HEK293T (cell line): ENCODE measurements around the gene SH3PXD2A.

ENCODE experiments used
- ARNT ChIP-seq: fragments of 450-650 bp; IDR thresholded peaks from 2 replicates; pipeline ENCODE4 v1.6.1; 2017; ENCODE audit warnings: mild to moderate bottlenecking
- BHLHE40 ChIP-seq: fragments of 450-650 bp; IDR thresholded peaks from 2 replicates; pipeline ENCODE4 v1.6.1; 2016; ENCODE audit warnings: mild to moderate bottlenecking, moderate library complexity, borderline replicate concordance
- CTBP1 ChIP-seq: fragments of 450-650 bp; IDR thresholded peaks from 2 replicates; pipeline ENCODE4 v1.6.1; 2016; ENCODE audit warnings: borderline replicate concordance
- ELF4 ChIP-seq: fragments of 450-650 bp; IDR thresholded peaks from 2 replicates; pipeline ENCODE4 v1.6.1; 2017; ENCODE audit warnings: antibody characterized with exemption
- FOXA1 ChIP-seq: fragments of 450-650 bp; IDR thresholded peaks from 2 replicates; pipeline ENCODE4 v1.6.1; 2016; ENCODE audit warnings: mild to moderate bottlenecking
- FOXK2 ChIP-seq: fragments of 450-650 bp; IDR thresholded peaks from 2 replicates; pipeline ENCODE4 v1.6.1; 2016; ENCODE audit warnings: mild to moderate bottlenecking
- FOXM1 ChIP-seq: fragments of 450-650 bp; IDR thresholded peaks from 2 replicates; pipeline ENCODE4 v1.6.1; 2017; ENCODE audit warnings: mild to moderate bottlenecking, borderline replicate concordance
- HDGF ChIP-seq: fragments of 450-650 bp; IDR thresholded peaks from 2 replicates; pipeline ENCODE4 v1.6.1; 2017; ENCODE audit warnings: antibody characterized with exemption, borderline replicate concordance
- L3MBTL2 ChIP-seq: fragments of 450-650 bp; conservative IDR thresholded peaks from 2 replicates; pipeline ENCODE4 v1.6.1; 2016; ENCODE audit warnings: mild to moderate bottlenecking
- SP1 ChIP-seq: fragments of 450-650 bp; IDR thresholded peaks from 2 replicates; pipeline ENCODE4 v1.6.1; 2017
- SUZ12 ChIP-seq: fragments of 450-650 bp; IDR thresholded peaks from 2 replicates; pipeline ENCODE4 v1.6.1; 2016; ENCODE audit warnings: mild to moderate bottlenecking
- TARDBP ChIP-seq: fragments of 450-650 bp; IDR thresholded peaks from 2 replicates; pipeline ENCODE4 v1.6.1; 2016

DNA sequence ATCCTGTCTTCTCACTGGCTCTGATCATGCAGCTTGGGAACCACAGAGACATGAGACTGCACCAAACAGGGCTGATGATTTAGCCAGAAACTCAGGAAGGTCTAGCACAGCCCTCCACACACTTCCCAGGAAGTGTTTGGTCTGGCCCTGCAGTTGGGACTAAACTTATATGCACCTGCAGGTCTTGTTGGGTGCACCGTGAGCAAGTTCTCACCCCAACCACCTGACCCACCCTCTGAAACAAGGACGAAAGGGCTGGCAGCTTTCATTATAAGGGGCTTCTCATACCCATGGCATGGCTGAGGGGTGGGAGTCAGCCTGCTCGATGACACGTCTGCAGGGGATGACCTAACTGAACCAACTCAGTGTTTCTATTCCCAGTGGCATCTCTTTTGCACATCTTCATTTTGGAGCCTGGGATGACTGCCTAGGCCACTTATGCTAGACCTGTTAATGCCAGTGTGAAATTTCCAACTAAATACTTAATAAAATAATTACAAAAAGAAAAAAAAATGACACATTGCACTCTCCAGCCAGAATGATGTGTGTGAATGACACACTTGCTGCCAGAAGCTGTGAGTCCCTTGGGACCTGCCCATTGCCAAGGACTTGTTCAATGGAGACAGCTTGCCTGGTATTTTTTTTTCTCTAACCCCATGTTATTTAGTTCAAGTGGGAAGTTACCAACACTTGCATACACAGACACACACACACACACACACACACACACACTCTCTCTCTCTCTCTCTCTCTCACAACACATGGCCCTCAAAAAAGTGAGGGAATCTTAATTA, 259.2 kb downstream of the SH3PXD2A start:
- TF ChIP-seq ARNT (no peak), ELF4 (no peak), SP1 (no peak), SUZ12 (no peak), TARDBP (no peak), BHLHE40 (no peak), L3MBTL2 (no peak), FOXM1 (no peak), HDGF (no peak), FOXA1 (no peak), CTBP1 (no peak), FOXK2 (no peak)
